ENCODE measurements around the gene SDHAF2. TPM values are rescaled to one million over a fixed set of nuclear protein-coding genes. Genes with fewer than 3 reads are reported as not detected.

The SDHAF2 gene
- total RNA-seq, 1 experiment from 2014 or later: 43.2 TPM

DNA sequence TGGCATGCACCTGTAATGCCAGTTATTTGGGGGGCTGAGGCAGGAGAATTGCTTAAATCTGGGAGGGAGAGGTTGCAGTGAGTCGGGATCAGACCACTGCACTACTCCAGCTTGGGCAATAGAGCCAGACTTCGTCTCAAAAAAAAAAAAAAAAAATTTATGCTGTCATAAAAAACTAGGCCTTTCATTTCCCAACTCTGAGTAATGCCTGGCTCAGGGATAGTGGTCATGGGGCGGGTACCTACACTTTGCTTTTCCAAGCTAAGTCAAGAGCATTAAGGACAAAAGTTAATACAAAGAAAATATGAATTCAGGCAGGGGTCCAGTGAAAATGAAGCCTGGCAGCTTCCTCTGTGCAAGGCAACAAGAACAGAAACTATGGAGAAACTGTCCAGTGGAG is 16.4 kb upstream of the SDHAF2 start:
- peaks cover 58% of the 10 kb centered on the region for H3K36me3 ChIP-seq (ENCODE audit: control insufficient read depth, insufficient read depth, low read length)
- in situ Hi-C loops (cut with HindIII; ENCODE audit: low pct_unique_long_range_greater_than_20kb, low sequenced_read_pairs) (no loop called here), intact Hi-C loops (cut with micrococcal nuclease; ENCODE audit: unreplicated experiment) (no loop called here)
- H3K27ac ChIP-seq (ENCODE audit: low read length): no peak overlapping the region
- ATAC-seq (no peak), DNase-seq (ENCODE audit: low read depth, low spot score) (no peak)
- H3K27me3 ChIP-seq (ENCODE audit: control insufficient read depth, insufficient read depth, low read length): no peaks in the 10 kb centered on the region
- POLR2A ChIA-PET: interaction anchor here (0.5 to 0.8 kb wide), 3 partner anchors 12 to 99 kb away, joined by 3 to 10 read pairs (median 4); no protein-coding TSS in a partner anchor
- no peaks in the 10 kb centered on the region for H3K4me1 ChIP-seq (ENCODE audit: control insufficient read depth, insufficient read depth, low read length)
- TF ChIP-seq, protein P1, sequence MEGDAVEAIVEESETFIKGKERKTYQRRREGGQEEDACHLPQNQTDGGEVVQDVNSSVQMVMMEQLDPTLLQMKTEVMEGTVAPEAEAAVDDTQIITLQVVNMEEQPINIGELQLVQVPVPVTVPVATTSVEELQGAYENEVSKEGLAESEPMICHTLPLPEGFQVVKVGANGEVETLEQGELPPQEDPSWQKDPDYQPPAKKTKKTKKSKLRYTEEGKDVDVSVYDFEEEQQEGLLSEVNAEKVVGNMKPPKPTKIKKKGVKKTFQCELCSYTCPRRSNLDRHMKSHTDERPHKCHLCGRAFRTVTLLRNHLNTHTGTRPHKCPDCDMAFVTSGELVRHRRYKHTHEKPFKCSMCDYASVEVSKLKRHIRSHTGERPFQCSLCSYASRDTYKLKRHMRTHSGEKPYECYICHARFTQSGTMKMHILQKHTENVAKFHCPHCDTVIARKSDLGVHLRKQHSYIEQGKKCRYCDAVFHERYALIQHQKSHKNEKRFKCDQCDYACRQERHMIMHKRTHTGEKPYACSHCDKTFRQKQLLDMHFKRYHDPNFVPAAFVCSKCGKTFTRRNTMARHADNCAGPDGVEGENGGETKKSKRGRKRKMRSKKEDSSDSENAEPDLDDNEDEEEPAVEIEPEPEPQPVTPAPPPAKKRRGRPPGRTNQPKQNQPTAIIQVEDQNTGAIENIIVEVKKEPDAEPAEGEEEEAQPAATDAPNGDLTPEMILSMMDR (IDR thresholded peaks at IDR 0.05): no peak
- TF ChIP-seq TCF7L2 (IDR thresholded peaks at IDR 0.05; ENCODE audit: low read depth, low read length): no peak
- no TSS peak for BruUV-seq (replicated peaks)
- no peak overlapping the region for H3K4me3 ChIP-seq (ENCODE audit: low read depth in 2 of 2, low read length in 2 of 2)
- H3K9me3 ChIP-seq (ENCODE audit: control insufficient read depth, insufficient read depth, low read depth, low read length): no peaks in the 10 kb centered on the region
- CTCF ChIA-PET: interaction anchor here (0.6 kb wide), 1 partner anchor 323 kb away, joined by 3 read pairs; no protein-coding TSS in a partner anchor

DNA sequence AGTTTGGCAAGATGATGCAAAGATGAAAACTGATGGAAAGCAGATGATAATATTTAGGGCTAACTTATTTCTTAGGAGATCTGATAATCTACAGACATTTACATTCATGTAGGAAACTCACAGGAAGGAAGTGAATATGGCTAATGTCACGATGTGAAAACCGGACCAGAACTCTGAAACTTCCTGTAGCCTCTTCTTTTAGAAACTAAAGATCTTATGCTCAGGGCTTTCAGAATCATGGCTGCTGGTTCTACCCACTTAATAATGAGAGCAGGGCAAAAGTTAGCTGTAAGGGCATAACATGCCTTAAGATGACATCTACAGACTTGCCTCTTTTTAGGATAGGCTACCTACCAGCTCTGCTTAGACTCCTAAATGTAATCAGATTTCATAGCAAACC is 15.4 kb upstream of the SDHAF2 start:
- Histone ChIP-seq H3K27me3 (ENCODE audit: control insufficient read depth, insufficient read depth, low read length) (no peaks in the 10 kb centered on the region), H3K4me3 (ENCODE audit: low read depth in 2 of 2, low read length in 2 of 2) (no peak overlapping the region), H3K36me3 (ENCODE audit: control insufficient read depth, insufficient read depth, low read length) (peaks cover 60% of the 10 kb centered on the region), H3K9me3 (ENCODE audit: control insufficient read depth, insufficient read depth, low read depth, low read length) (no peaks in the 10 kb centered on the region), H3K27ac (ENCODE audit: low read length) (no peak overlapping the region), H3K4me1 (ENCODE audit: control insufficient read depth, insufficient read depth, low read length) (no peaks in the 10 kb centered on the region)
- ChIA-PET POLR2A (interaction anchor here (0.8 kb wide), 1 partner anchor 11 kb away, joined by 10 read pairs; no protein-coding TSS in a partner anchor), CTCF (no interaction called here)
- no TSS peak for BruUV-seq (replicated peaks)
- intact Hi-C loops (cut with micrococcal nuclease; ENCODE audit: unreplicated experiment) (no loop called here), in situ Hi-C loops (cut with HindIII; ENCODE audit: low pct_unique_long_range_greater_than_20kb, low sequenced_read_pairs) (no loop called here)
- TF ChIP-seq, protein P1 (IDR thresholded peaks at IDR 0.05): no peak
- TF ChIP-seq SIN3A (IDR thresholded peaks at IDR 0.05; ENCODE audit: borderline replicate concordance, insufficient read depth, low read depth, low read length) (no peak), TCF7L2 (IDR thresholded peaks at IDR 0.05; ENCODE audit: low read depth, low read length) (no peak), POLR2AphosphoS5 (IDR thresholded peaks at IDR 0.05; ENCODE audit: low read depth, low read length) (no peak), REST (IDR thresholded peaks at IDR 0.05; ENCODE audit: insufficient read depth in 1 of 2, low read depth in 2 of 2, low read length in 1 of 2) (no peak)
- DNase-seq (ENCODE audit: low read depth, low spot score): no peak
- ATAC-seq: no peak

All from Panc1 (cell line).